ENCODE results near the gene PTPRJ. TPM values are rescaled to one million over a fixed set of nuclear protein-coding genes. Genes with fewer than 3 reads are reported as not detected.

The PTPRJ gene
- total RNA-seq, 1 experiment from 2014 or later, result 11.0 TPM

DNA sequence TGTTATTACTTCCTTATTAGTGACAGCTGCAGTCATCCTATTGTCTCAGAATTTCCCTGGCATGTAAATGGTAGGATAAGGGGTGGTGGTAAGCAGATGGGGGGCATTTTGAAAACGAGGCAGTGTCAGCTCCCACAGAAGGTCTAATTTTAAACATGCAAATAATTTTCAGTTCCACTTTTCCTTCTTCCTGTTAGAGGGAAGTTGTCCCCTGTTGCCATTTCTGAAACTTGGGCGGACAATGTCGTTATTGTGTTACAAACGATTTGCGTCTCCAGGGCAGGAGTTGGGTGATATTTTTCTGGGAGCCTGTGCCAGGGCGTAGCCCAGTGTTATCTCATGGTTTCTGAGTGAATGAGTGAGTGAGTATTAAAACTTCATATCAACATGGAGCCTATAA, 7.4 kb downstream of the PTPRJ start:
- Mint-ChIP-seq H3K27me3 (ENCODE audit: insufficient read depth, unreplicated experiment) (no peaks in the 10 kb centered on the region), H3K36me3 (ENCODE audit: insufficient read depth, unreplicated experiment) (no peaks in the 10 kb centered on the region), H3K4me1 (ENCODE audit: low read depth, unreplicated experiment) (peaks cover 14% of the 10 kb centered on the region), H3K4me3 (ENCODE audit: unreplicated experiment) (no peak overlapping the region), H3K9me3 (ENCODE audit: unreplicated experiment) (no peaks in the 10 kb centered on the region), H3K27ac (ENCODE audit: unreplicated experiment) (no peak overlapping the region)
- H3K4me1 ChIP-seq, result peaks cover 20% of the 10 kb centered on the region; the same call in 1 of the 2 replicates
- DNase-seq, result no peak
- TF ChIP-seq, protein P1, sequence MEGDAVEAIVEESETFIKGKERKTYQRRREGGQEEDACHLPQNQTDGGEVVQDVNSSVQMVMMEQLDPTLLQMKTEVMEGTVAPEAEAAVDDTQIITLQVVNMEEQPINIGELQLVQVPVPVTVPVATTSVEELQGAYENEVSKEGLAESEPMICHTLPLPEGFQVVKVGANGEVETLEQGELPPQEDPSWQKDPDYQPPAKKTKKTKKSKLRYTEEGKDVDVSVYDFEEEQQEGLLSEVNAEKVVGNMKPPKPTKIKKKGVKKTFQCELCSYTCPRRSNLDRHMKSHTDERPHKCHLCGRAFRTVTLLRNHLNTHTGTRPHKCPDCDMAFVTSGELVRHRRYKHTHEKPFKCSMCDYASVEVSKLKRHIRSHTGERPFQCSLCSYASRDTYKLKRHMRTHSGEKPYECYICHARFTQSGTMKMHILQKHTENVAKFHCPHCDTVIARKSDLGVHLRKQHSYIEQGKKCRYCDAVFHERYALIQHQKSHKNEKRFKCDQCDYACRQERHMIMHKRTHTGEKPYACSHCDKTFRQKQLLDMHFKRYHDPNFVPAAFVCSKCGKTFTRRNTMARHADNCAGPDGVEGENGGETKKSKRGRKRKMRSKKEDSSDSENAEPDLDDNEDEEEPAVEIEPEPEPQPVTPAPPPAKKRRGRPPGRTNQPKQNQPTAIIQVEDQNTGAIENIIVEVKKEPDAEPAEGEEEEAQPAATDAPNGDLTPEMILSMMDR (IDR thresholded peaks at IDR 0.05; ENCODE audit: insufficient read depth in 1 of 2, low read depth in 1 of 2, low read length in 1 of 2, severe bottlenecking in 1 of 2, unreplicated experiment in 1 of 2), result no peak
- ChIA-PET CTCF (no interaction called here), POLR2A (no interaction called here)
- H3K36me3 ChIP-seq (ENCODE audit: control insufficient read depth, insufficient read depth, low read length), result peaks cover 1% of the 10 kb centered on the region; the same call in 1 of the 2 replicates
- no peaks in the 10 kb centered on the region for H3K27me3 ChIP-seq (replicated peaks; ENCODE audit: control insufficient read depth, insufficient read depth, low read length)
- BruUV-seq (replicated peaks), result no TSS peak
- intact Hi-C loops (cut with micrococcal nuclease; ENCODE audit: unreplicated experiment), result no loop called here
- no peak overlapping the region for H3K4me3 ChIP-seq (ENCODE audit: low read depth, low read length)
- H3K9me3 ChIP-seq, result no peaks in the 10 kb centered on the region

DNA sequence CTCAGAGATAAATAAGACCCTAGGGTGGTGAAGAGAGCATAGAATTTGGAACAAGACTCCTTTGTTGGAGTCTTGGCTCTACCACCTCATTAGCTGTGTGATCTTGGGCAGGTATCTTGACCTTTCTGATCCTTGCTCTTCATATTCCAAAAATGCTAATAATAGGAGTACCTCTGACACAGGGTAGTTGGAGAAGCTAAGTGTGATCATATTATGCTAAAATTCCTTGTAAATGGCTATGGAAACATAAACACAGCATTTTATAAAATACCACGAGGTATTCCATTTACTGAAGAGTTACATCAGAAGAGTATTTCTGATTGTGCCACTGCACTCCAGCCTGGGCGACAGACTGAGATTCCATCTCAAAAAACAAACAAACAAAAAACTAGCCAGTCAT, 9.4 kb downstream of the PTPRJ start:
- Histone ChIP-seq H3K9me3 (no peaks in the 10 kb centered on the region), H3K4me1 (peaks cover 20% of the 10 kb centered on the region; the same call in 1 of the 2 replicates), H3K27me3 (replicated peaks; ENCODE audit: control insufficient read depth, insufficient read depth, low read length) (no peaks in the 10 kb centered on the region), H3K36me3 (ENCODE audit: control insufficient read depth, insufficient read depth, low read length) (no peaks in the 10 kb centered on the region), H3K4me3 (ENCODE audit: low read depth, low read length) (no peak overlapping the region)
- Mint-ChIP-seq H3K9me3 (ENCODE audit: unreplicated experiment) (no peaks in the 10 kb centered on the region), H3K27ac (ENCODE audit: unreplicated experiment) (no peak overlapping the region), H3K4me3 (ENCODE audit: unreplicated experiment) (no peak overlapping the region), H3K27me3 (ENCODE audit: insufficient read depth, unreplicated experiment) (no peaks in the 10 kb centered on the region), H3K36me3 (ENCODE audit: insufficient read depth, unreplicated experiment) (no peaks in the 10 kb centered on the region), H3K4me1 (ENCODE audit: low read depth, unreplicated experiment) (peaks cover 8% of the 10 kb centered on the region)
- no peak for DNase-seq
- CTCF ChIA-PET, result no interaction called here
- POLR2A ChIA-PET, result no interaction called here
- TF ChIP-seq, protein P1 (IDR thresholded peaks at IDR 0.05; ENCODE audit: insufficient read depth in 1 of 2, low read depth in 1 of 2, low read length in 1 of 2, severe bottlenecking in 1 of 2, unreplicated experiment in 1 of 2), result no peak
- BruUV-seq (replicated peaks), result no TSS peak
- intact Hi-C loops (cut with micrococcal nuclease; ENCODE audit: unreplicated experiment), result no loop called here

DNA sequence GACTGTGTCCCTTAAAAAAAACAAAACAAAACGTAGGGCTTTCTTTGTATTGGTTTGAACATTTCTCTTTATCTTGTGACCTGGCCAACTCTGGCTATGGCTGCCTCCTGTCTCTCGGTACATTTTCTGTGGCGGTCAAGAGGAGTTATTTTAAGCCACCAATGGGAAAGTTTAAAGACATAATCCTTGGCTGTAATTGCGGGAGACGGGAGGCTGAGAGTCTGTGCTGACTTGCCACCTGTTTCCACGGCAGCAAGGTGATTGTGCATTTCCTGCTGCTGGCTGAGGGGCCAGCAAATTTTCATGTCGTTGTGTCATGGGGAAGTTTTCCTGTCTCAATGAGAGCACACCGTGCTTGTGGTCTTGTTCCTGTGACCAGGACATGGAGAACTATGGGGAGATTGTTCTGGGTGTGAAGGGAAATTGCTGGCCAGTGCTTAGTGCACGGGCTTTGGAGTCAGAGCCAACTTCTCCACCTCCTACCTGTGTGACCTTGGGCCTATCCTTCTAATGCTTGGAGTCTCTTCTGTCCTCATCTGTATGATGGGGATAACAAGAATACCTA, 11.0 kb downstream of the PTPRJ start:
- intact Hi-C loops (cut with micrococcal nuclease; ENCODE audit: unreplicated experiment), result no loop called here
- Mint-ChIP-seq H3K4me1 (ENCODE audit: low read depth, unreplicated experiment) (peaks cover 11% of the 10 kb centered on the region), H3K27ac (ENCODE audit: unreplicated experiment) (no peak overlapping the region), H3K36me3 (ENCODE audit: insufficient read depth, unreplicated experiment) (peaks cover under 1% of the 10 kb centered on the region), H3K27me3 (ENCODE audit: insufficient read depth, unreplicated experiment) (no peaks in the 10 kb centered on the region), H3K4me3 (ENCODE audit: unreplicated experiment) (no peak overlapping the region), H3K9me3 (ENCODE audit: unreplicated experiment) (no peaks in the 10 kb centered on the region)
- Histone ChIP-seq H3K9me3 (no peaks in the 10 kb centered on the region), H3K36me3 (ENCODE audit: control insufficient read depth, insufficient read depth, low read length) (no peaks in the 10 kb centered on the region), H3K27me3 (replicated peaks; ENCODE audit: control insufficient read depth, insufficient read depth, low read length) (no peaks in the 10 kb centered on the region), H3K4me1 (peaks cover 29% of the 10 kb centered on the region), H3K4me3 (ENCODE audit: low read depth, low read length) (no peak overlapping the region)
- no peak for DNase-seq
- CTCF ChIA-PET, result no interaction called here
- POLR2A ChIA-PET, result no interaction called here
- BruUV-seq (replicated peaks), result no TSS peak
- TF ChIP-seq, protein P1 (IDR thresholded peaks at IDR 0.05; ENCODE audit: insufficient read depth in 1 of 2, low read depth in 1 of 2, low read length in 1 of 2, severe bottlenecking in 1 of 2, unreplicated experiment in 1 of 2), result no peak

Data from Caco-2 (cell line).